Neural cell (in vitro differentiated cells): ENCODE results near the gene VIT. TPM values are rescaled to one million over a fixed set of nuclear protein-coding genes. Genes with fewer than 3 reads are reported as not detected.

ENCODE experiments used
- H2AFZ ChIP-seq: fragments of 200-600, 300-800 bp; sonication (generic), shearing (Covaris generic); 2 replicates; pipeline ENCODE4 v1.6.0; 2014; ENCODE audit warnings: low read depth, mild to moderate bottlenecking, antibody characterized with exemption, low read length, moderate library complexity
- H3F3A ChIP-seq: fragments of 200-600 bp; shearing (Covaris generic); 2 replicates; pipeline ENCODE4 v1.6.1; 2016; ENCODE audit warnings: mild to moderate bottlenecking, moderate library complexity, mixed read lengths, antibody characterized with exemption, low read length; ENCODE audit not compliant: insufficient read depth, poor library complexity, severe bottlenecking
- H3K27ac ChIP-seq: fragments of 200-600, 300-800 bp; sonication (generic), shearing (Covaris generic); 2 replicates; pipeline ENCODE4 v1.5.1; 2014; ENCODE audit warnings: mild to moderate bottlenecking, low read length, moderate library complexity
- H3K27me3 ChIP-seq: fragments of 300-800, 200-600 bp; sonication (generic), shearing (Covaris generic); 2 replicates; pipeline ENCODE4 v1.6.0; 2014; ENCODE audit warnings: mild to moderate bottlenecking, low read depth, low read length, moderate library complexity; ENCODE audit not compliant: insufficient read depth
- H3K36me3 ChIP-seq: fragments of 300-800, 200-600 bp; sonication (generic), shearing (Covaris generic); 2 replicates; pipeline ENCODE4 v1.5.1; 2014; ENCODE audit warnings: mild to moderate bottlenecking, antibody characterized with exemption, low read length, moderate library complexity; ENCODE audit not compliant: insufficient read depth
- H3K4me2 ChIP-seq: fragments of 300-800, 200-600 bp; sonication (generic), shearing (Covaris generic); 2 replicates; pipeline ENCODE4 v1.6.0; 2014; ENCODE audit warnings: mild to moderate bottlenecking, low read length
- H3K4me3 ChIP-seq: fragments of 300-800, 200-600 bp; sonication (generic), shearing (Covaris generic); 2 replicates; pipeline ENCODE4 v1.5.1; 2014; ENCODE audit warnings: mild to moderate bottlenecking, low read length, moderate library complexity
- H3K79me2 ChIP-seq: fragments of 200-600 bp; shearing (Covaris generic); replicated peaks from 2 replicates; pipeline ENCODE4 v1.6.0; 2014; ENCODE audit warnings: mild to moderate bottlenecking, low read length, moderate library complexity; ENCODE audit not compliant: insufficient read depth
- H3K9ac ChIP-seq: fragments of 300-800, 200-600 bp; sonication (generic), shearing (Covaris generic); 2 replicates; pipeline ENCODE4 v1.6.1; 2016; ENCODE audit warnings: mild to moderate bottlenecking, low read length, mixed read lengths
- H3K9me2 ChIP-seq: fragments of 200-600 bp; shearing (Covaris generic); 2 replicates; pipeline ENCODE4 v1.6.1; 2016; ENCODE audit warnings: mild to moderate bottlenecking, low read length, mixed read lengths; ENCODE audit not compliant: insufficient read depth
- H3K9me3 ChIP-seq: fragments of 200-600, 300-800 bp; sonication (generic), shearing (Covaris generic); 2 replicates; pipeline ENCODE4 v1.6.1; 2016; ENCODE audit warnings: mild to moderate bottlenecking, mixed run types, low read length, moderate library complexity, mixed read lengths
- H4K20me1 ChIP-seq: fragments of 200-600 bp; shearing (Covaris generic); 2 replicates; pipeline ENCODE4 v1.6.1; 2016; ENCODE audit warnings: mild to moderate bottlenecking, mixed run types; ENCODE audit not compliant: insufficient read depth
- CTCF ChIP-seq: fragments of 450-650 bp; IDR thresholded peaks from 2 replicates; pipeline ENCODE4 v1.5.1; 2014; ENCODE audit warnings: antibody characterized with exemption, mild to moderate bottlenecking, moderate library complexity; ENCODE audit not compliant: poor library complexity, severe bottlenecking
- EP300 ChIP-seq: fragments of 450-650 bp; conservative IDR thresholded peaks from 2 replicates; pipeline ENCODE4 v1.6.1; 2014; ENCODE audit warnings: antibody characterized with exemption, mild to moderate bottlenecking, moderate library complexity; ENCODE audit not compliant: poor library complexity, severe bottlenecking
- EZH2 ChIP-seq: fragments of 200-600, 300-800 bp; shearing (Covaris generic), sonication (generic); IDR thresholded peaks from 2 replicates; pipeline ENCODE4 v1.6.1; 2014; ENCODE audit warnings: antibody characterized with exemption, low read length, borderline replicate concordance, mild to moderate bottlenecking; ENCODE audit not compliant: insufficient read depth, poor library complexity, severe bottlenecking
- MXI1 ChIP-seq: fragments of 450-650 bp; conservative IDR thresholded peaks from 2 replicates; pipeline ENCODE4 v1.6.1; 2014; ENCODE audit warnings: antibody characterized with exemption, mild to moderate bottlenecking; ENCODE audit not compliant: poor library complexity, severe bottlenecking
- POLR2AphosphoS5 ChIP-seq: IDR thresholded peaks from 2 replicates; pipeline ENCODE4 v1.6.1; 2012
- RAD21 ChIP-seq: fragments of 450-650 bp; conservative IDR thresholded peaks from 2 replicates; pipeline ENCODE4 v1.6.1; 2014; ENCODE audit warnings: antibody characterized with exemption, mild to moderate bottlenecking, moderate library complexity
- REST ChIP-seq: IDR thresholded peaks from 2 replicates; pipeline ENCODE4 v1.6.1; 2012; ENCODE audit warnings: borderline replicate concordance
- SMC3 ChIP-seq: fragments of 450-650 bp; conservative IDR thresholded peaks from 2 replicates; pipeline ENCODE4 v1.6.1; 2014; ENCODE audit warnings: antibody characterized with exemption, mild to moderate bottlenecking, moderate library complexity; ENCODE audit not compliant: poor library complexity
- TAF1 ChIP-seq: IDR thresholded peaks from 2 replicates; pipeline ENCODE4 v1.6.1; 2012; ENCODE audit warnings: low read depth
- polyA plus RNA-seq: library from polyadenylated mRNA; depleted of rRNA; stranded (reverse); fragments of >200 nt; gene quantifications from 2 replicates; pipeline ENCODE4 v1.2.3, GENCODE V29; 2014

Gene VIT
- polyA plus RNA-seq, 1 donor from 2014 or later = not detected

GRCh38 chr2:36658277-36658748 is 38.2 kb upstream of the VIT start:
- H3K9me2 ChIP-seq = no peaks in the 10 kb centered on the region
- H3K79me2 ChIP-seq = no peaks in the 10 kb centered on the region
- no peak overlapping the region for H3K4me3 ChIP-seq
- no peaks in the 10 kb centered on the region for H3K36me3 ChIP-seq
- TF ChIP-seq SMC3 (no peak), MXI1 (no peak), REST (no peak), CTCF (no peak), POLR2AphosphoS5 (no peak), EZH2 (no peak), TAF1 (no peak), RAD21 (no peak), EP300 (no peak)
- no peaks in the 10 kb centered on the region for H3K27me3 ChIP-seq
- no peaks in the 10 kb centered on the region for H3K9me3 ChIP-seq
- no peak overlapping the region for H3K4me2 ChIP-seq
- no peak overlapping the region for H3K9ac ChIP-seq
- H2AFZ ChIP-seq = no peak overlapping the region
- no peak overlapping the region for H3K27ac ChIP-seq
- no peaks in the 10 kb centered on the region for H4K20me1 ChIP-seq
- H3F3A ChIP-seq = no peaks in the 10 kb centered on the region

- Histone ChIP-seq H3K4me2 (no peak overlapping the region), H4K20me1 (no peaks in the 10 kb centered on the region), H3K9me2 (no peaks in the 10 kb centered on the region), H3K27me3 (no peaks in the 10 kb centered on the region), H3K4me3 (no peak overlapping the region), H3K9ac (no peak overlapping the region), H3K36me3 (no peaks in the 10 kb centered on the region), H3F3A (no peaks in the 10 kb centered on the region), H3K9me3 (no peaks in the 10 kb centered on the region), H3K27ac (no peak overlapping the region), H3K79me2 (no peaks in the 10 kb centered on the region), H2AFZ (no peak overlapping the region)
- TF ChIP-seq REST = no peak
- no peak for TF ChIP-seq EZH2
- TF ChIP-seq CTCF = no peak
- TF ChIP-seq TAF1 = no peak
- TF ChIP-seq MXI1 = no peak
- TF ChIP-seq POLR2AphosphoS5 = no peak
- no peak for TF ChIP-seq EP300
- TF ChIP-seq SMC3 = no peak
- TF ChIP-seq RAD21 = no peak
Observed at GRCh38 chr2:36659218-36659617, 37.3 kb upstream of the VIT start.
